Measurements from ENCODE around the gene PLD2.
"Not testable (repeated sequence)": the region's sequence is repeated elsewhere in the genome, so short reads cannot be mapped to it uniquely, and the experiment has no call there.

The PLD2 gene

DNA sequence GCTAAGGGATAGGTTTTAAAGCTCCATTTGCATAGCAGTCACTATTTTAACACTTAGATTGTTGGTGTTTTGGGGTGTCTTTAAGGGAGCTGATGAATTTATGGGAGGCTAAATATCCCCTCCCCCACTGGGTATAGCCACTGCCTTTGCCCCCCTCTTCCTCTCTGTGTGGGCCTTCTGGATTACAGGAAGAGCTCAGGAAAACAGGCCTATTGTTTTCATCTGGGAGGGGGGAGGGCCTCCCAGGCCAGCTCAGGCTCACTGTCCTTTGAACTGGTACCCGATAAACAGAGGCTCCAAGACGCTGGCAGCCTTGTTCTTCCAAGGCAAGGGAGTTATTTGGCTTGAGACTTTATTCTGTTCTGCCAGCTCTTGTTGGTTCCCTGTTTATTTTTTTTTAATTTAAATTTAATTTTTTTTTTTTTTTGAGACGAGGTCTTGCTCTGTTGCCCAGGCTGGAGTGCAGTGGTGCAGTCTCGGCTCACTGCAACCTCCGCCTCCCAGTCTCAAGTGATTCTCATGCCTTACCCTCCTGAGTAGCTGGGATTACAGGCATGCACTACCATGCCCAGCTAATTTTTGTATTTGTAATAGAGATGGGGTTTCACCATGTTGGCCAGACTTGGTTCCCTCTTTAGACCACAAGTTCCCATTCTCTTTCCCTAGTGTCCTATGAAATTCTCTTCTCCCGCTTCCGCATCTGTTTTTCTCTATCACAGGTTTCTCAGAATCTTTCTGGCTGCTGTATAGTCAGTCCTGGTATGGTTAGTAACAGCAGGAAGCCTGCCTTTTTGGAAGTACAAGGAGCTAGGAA, 51.3 kb downstream of the PLD2 start:
- peak; percentile 31 for DNase-seq

DNA sequence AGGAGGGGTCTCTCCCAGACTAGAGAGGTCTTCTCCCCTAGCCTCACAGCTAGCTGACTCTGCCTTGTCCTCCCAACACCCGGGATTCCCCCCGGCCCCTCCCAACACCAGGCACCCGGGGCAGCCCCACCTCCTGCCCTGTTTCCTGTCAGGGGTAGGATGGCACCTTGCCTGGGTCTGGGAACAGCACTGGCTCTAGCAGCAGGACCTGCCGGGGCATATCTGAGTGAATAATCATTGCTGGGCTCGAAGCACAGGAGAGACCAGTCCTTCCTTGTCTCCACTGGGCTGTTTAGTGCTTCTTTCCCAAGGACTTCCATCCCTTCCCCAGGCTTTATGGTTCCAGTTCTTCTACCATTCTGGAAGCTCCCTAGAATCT, 51.9 kb downstream of the PLD2 start:
- peak; percentile 37 for DNase-seq

DNA sequence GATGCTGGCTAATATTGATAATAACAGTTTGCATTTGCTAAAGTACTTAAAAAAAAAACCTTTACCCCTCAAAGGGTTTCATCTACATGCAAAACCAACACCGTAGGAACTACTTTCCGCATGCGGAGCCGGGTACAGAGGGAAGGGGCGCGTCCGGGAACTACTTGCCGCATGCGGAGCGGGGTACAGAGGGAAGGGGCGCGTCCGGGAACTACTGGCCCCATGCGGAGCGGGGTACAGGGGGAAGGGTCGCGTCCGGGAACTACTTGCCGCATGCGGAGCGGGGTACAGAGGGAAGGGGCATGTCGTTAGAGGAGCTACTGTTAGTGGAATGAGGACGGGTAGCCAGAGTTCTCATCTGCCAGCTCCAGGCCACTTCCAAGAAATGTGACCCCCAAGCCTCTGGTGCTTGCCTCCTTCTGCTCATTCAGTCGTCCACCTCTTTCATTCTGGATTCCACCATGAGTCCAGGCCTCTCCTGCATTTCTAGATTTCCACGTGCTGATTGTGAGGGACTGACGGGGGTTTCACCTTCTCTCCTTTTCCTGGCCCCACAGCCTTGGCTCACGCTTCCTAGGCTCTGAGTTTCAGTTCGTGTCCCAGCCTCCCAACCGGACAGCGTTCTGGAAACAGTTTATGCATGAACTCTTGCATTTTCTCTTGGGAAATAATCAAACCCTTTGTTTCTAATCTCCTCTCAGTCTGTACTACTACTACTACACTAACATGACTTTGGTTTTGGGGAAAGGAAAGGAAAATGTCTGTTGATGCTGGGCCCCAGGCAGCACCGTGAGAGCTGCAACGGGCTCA, 53.1 kb downstream of the PLD2 start:
- DNase-seq, result no peak

DNA sequence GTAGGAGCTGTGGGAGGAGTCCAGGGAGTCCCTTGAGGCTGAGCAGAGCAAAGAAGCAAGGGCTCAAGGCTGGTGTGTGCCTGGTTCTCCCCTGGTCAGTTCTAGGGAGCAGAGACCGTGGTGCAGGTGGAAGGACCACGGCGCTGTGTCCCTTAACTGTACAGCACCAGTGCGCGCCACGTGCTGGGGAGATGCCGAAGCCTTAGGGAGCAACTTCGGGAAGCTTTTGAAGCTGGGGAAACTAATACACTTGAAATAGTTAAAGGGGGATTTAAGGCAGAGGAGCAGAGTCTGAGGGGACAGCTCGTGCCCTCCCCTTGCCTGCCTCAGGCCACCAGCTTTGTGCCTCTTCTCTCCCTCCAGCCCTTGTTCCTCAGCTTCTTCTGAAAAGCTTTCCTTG, 53.7 kb downstream of the PLD2 start:
- no peak for DNase-seq

DNA sequence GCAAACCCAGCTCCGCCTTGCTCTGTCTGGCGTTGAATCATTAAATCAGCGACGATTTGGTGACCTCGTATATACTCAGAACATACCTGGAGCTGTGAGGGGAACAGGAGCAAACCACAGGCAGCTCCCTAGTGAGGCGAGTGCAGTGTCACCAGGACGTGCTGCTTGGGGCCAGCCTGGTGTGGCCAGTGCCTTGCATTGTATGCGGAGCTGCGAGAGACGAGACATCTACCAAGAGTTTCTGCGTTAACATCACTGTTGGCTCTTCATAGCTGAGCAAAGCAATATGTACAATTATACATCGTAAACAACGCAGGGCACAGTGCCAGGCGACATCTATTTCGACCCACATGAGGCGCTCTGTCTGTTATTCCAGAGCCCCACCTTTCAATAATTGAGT, 54.1 kb downstream of the PLD2 start:
- DNase-seq, result no peak

DNA sequence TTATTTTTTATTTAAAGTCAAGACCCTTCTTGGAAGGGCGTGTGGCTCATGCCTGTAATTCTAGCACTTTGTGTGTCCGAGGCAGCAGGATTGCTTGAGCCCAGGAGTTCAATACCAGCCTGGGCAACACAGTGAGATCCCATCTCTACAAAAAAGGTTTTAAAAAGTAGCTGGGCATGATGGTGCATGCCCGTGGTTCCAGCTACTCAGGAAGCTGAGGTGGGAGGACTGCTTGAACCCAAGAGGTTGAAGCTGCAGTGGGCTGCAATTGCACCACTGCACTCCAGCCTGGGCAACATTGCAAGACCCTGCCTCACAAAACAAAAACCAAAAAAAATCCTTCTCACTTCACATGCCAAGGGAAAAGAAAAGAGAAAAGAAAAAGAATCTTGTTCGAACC, 55.8 kb downstream of the PLD2 start:
- DNase-seq, result no peak

DNA sequence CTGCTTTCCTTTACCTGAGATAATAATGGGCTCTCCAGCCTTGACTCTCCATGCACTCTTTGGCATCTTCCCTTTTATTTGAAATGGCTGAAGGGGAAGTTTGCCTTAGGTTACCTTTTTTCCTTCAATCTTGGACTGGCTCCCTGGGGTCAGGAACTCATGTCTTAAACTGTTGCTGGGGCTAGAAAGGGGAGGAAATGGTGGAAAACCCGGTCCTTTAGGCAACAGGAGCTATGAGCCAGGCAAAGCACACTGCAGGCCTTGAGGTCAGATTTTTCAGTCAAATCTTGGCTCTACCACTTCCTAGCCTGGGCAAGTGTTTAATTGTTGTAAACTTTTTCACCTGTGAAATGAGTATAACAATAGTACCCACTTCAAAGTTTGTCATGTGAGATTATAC, 56.4 kb downstream of the PLD2 start:
- DNase-seq, result no peak

DNA sequence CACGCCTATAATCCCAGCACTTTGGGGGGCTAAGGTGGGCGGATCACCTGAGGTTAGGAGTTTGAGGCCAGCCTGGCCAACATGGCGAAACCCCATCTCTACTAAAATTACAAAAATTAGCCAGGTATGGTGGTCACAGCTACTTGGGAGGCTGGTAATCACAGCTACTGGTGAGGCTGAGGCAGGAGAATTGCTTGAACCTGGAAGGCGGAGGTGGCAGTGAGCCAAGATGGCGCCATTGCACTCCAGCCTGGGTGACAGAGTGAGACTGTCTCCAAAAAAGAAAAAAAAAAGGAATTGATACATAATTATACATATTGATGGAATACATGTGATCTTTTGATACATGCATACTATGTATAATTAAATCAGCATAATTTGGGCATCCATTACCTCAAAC, 60.6 kb downstream of the PLD2 start:
- not testable (repeated sequence) for DNase-seq

DNA sequence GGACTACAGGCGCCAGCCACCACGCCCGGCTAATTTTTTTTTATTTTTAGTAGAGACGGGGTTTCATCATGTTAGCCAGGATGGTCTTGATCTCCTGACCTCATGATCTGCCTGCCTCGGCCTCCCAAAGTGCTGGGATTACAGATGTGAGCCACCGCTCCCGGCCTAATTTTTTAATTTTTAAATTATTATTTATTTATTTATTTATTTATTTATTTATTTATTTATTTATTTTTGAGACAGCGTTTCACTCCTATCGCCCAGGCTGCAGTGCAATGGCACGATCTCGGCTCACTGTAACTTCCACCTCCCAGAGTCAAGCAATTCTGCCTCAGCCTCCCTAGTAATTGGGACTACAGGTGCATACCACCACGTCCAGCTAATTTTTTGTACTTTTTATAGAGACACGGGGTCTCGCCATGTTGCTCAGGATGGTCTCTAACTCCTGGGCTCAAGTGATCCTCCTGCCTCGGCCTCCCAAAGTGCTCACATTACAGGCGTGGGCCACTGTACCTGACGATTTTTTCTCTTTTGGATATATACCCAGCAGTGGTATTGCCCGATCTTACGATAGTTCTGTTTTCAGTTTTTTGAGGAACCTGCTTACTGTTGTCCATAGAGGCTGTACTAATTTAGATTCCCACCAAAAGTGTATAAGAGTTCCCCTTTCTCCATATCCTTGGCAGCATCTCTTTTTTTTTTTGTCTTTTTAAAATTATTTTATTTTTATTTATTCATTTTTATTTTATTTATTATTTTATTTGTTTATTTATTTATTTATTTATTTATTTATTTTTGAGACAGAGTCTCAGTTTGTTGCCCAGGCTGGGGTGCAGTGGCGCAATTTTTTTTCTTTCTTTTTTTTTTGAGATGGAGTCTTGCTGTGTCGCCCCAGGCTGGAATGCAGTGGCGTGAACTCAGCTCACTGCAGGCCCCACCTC, 62.4 kb downstream of the PLD2 start:
- DNase-seq, result not testable (repeated sequence)

DNA sequence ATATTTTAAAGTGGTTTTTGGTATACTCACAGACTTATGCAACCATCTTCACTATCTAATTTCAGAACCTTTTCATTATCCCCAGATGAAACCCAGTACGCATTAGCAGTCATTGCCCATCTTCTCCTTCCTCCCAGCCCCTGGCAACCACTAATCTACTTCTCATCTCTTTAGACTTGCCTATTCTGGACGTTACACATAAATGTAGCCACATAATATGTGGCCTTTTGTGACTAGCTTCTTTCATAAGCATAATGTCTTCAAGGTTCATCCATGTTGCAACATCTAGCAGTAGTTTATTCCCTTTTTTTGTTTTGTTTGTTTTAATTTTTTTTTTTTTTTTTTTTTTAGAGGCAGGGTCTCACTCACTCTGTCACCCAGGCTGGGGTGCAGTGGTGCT, 63.9 kb downstream of the PLD2 start:
- no peak for DNase-seq

DNA sequence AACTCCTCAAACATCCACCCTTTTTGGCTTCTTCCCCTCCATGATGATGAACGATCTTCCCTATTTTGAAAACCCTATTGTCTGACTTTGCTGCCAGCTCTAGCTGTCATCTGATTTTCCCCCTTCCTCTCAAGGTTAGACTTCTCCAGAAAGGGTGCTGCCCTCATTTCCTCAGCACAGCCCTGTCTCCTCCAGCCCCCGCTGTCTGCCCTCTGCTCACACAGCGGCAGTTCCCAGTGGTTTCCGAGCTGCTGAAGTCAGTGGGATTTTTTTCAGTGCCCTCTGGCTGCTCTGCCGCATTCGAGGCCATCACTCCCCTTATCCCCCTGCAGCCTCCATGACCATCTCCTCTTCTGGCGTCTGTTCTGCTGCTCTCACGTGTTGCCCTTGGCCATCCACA, 65.8 kb downstream of the PLD2 start:
- no peak for DNase-seq
